NCI-H69 (cell line): ENCODE results near the gene RMND5A.

Source experiments
- DNase-seq: peaks from one replicate; lab custom pipeline; 2025; lab: John Stamatoyannopoulos, UW

Gene RMND5A

GRCh38 chr2:86765310-86765695 lies 45.2 kb downstream of the RMND5A start:
- no peak for DNase-seq

- DNase-seq: no peak
Measured at GRCh38 chr2:86768189-86768949, 48.3 kb downstream of the RMND5A start.

DNA sequence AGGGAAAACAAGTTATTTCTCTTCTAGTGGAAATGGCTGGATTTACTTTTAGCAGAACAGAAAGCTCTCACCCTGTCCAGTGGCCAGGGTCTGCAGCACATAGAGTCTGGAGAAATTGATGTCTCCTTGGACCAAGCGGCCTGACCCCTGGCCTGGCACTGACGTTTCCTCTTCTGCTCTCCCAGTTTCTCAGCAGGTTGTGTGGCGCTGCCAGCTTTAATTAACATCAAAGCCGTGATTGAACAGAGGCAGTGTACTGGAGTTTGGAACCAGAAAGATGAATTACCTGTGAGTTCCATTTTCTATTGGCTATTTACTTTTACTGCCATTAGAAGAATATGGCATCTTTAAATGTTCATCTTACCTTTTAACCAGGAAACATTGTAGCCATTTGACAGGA lies 49.7 kb downstream of the RMND5A start:
- DNase-seq: no peak

GRCh38 chr2:86770816-86771301 lies 50.8 kb downstream of the RMND5A start:
- DNase-seq: no peak

DNA sequence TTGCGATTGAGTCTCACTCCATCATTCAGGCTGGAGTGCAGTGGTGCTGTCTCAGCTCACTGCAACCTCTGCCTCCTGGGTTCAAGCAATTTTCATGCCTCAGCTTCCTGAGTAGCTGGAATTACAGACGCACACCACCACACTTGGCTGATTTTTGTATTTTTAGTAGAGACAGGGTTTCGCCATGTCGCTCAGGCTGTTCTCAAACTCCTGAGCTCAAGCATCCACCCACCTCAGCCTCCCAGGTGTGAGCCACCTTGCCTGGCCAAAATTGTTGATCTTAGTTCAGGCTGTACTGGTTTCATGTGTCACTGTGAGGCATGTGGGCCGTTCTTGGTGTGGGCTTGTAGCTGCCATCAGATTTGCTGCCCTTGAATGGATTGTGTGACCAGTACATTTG lies 52.5 kb downstream of the RMND5A start:
- no peak for DNase-seq

DNA sequence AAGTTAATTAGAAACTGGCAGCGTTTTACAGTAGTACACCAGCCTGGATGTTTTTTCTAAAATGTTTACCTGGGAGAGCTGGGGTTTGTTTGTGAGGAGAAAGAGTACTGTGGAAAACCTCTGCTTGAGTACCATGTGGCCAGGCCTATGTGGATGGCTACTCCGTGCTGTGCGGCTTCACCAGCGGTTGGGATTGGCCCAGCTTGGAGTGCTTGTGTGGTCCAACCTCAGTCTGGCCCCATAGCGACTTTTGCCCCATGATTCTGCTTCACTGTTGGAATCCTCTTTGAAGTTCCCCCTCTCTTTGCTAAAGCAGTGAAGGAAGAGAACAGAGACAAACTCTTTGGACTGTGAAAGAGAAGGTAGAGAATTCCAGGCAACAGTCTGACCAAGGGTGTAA lies 54.8 kb downstream of the RMND5A start:
- DNase-seq: no peak

DNA sequence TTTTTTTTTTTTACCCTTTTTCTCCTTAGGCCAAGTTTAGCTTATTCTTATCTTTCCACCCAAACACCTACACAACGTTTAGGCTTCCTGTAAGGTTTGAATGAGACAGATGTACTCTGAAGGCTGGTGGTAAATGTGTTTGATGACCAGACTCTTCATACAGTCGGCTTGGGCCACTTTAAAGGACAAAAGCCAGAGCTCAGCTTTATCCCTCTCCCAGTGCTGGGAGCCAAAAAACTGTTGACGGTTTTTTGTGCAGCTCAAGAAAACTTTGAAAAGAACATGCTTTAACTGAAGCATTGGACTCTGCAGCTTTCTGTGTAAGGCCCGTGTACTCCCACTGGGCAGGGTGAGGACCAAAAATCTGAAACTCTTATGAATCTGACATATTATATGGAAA lies 55.2 kb downstream of the RMND5A start:
- DNase-seq: no peak

GRCh38 chr2:86776532-86776931 lies 56.4 kb downstream of the RMND5A start:
- DNase-seq: no peak

DNA sequence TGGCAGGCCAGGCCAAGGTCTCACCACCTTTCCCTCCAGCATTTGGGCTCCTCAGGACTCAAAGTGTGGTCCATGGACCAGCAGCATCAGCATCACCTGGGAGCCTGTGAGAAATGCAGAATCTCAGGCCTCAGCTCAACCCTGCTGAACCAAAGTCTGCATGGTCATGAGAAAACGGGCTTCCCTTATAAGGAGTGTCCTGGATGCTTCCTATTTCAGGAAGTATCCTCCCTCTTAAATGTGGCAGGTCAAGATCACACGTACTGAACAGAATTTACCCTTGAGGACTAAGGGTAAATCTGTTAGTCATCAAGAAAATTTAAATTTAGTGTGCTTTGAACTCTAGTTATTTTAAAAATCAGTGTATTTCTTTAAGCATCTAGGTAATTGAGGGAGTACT lies 58.9 kb downstream of the RMND5A start:
- DNase-seq: no peak

DNA sequence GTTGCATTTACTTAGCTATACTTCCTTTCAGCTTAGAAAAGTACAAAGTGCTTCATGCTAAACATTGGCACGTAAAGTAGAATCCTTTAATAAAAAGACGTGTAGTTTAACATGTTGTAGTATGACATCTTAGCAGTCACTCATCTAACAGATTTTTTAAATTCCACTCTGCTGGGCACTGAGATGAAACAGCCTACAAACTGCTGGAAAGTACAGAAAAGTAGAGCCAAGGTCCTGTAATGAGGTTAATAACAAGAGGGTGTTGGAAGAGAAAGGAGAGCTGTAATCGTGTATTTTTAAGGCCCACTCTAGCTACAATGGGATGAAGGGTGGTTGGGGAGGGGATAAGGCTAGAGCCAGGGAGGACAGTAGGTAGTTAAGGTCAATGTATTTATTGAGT lies 59.9 kb downstream of the RMND5A start:
- DNase-seq: no peak

- no peak for DNase-seq
Measured at GRCh38 chr2:86781363-86781762, 61.3 kb downstream of the RMND5A start.

GRCh38 chr2:86782748-86783147 lies 62.7 kb downstream of the RMND5A start:
- no peak for DNase-seq

DNA sequence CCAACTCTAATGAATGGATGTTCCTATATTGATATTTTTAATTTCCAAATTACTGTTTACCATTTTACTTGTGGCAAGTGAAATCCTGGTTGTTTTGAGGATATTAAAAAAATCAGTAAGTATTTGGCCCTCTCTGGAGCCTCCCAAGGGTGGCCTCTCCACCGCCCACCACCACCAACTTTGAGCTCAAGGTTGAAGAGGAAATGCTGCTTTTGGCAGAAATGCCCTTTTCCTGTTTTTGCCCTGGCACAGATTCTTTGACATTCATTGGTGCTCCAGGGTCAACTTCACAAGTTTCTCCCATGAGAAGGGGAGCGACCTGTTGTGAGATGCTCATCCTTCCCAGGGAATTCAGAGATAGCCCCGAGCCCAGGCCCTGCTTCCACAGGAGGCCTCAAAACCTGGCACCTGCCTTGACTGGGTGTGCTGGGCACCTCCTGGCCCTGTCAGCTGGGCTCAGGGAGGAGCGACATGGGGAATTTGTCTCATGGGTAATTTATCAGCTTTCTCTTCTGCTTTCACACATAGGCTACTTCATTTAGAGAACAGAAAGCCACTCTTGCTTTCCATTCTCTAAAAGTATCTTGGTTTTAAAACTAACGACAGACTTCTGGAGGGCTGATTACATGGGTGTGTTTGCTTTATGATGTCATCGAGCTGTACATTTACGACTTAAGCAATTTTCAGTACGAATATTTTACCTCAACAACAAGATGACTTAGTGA lies 63.7 kb downstream of the RMND5A start:
- DNase-seq: no peak

DNA sequence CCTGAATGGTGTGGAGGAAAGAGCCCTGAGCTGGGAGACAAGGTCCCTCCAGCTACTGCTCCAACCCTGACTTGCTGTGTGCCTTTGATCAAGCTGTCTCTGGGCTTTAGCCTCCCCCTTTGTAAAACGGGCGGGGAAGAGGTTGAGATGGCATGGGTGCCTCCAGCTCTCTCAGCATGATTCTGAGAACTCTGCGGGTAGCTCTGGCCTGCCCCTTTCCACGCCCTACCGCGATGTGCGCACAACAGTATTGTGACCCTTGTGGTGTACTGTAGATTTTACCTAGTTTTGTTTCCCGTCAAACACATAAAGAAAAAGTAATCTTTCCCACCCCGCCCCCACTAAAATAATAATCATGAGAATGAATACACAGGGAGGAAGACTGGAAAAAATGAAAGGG lies 65.4 kb downstream of the RMND5A start:
- no peak for DNase-seq

DNA sequence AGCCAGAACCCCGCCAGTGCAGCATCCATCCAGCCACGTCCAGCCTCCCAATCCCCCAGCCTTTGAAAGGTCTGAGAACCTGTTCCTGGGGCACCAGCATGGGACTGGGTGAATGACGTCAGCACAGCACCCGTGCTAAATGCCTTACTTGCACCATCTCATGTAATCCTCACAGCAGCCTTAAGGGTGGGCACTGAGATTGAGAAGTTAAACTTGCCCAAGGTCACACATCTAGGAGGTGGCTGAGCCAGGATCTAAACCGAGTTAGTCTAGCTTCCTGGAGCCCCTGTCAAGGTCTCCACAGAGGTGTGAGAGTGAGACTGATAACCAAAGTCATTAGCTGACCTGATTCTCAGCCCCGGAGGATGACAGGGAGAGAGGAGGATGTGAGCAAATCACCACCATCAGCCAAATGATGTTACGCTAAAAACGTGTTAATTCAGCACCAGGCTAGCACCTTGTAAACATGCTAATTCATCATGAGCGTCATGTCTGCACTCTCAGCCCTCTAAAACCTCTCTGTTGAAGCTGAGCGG lies 66.0 kb downstream of the RMND5A start:
- DNase-seq: no peak

GRCh38 chr2:86787736-86788135 lies 67.6 kb downstream of the RMND5A start:
- no peak for DNase-seq

DNA sequence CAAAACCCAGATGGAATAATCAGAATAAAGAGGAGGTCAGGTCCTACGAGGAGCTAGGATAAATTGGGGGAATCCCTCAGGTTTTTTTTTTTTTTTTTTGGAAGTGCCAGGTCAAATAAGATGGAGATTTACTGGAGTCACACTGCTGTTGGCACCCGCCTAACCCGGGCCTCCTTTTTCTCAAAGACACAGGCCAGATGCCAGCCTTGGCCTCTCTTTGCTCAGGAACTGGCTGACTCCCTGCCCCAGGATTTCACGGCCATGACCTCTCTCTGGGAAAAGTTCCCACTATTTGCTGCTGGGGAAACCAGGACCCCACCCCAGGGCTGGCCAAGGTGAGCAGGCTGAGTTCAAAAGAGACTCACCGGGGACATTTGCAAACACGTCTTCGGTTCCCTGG lies 68.1 kb downstream of the RMND5A start:
- DNase-seq: no peak

- DNase-seq: no peak
Measured at GRCh38 chr2:86788881-86789686, 69.0 kb downstream of the RMND5A start.

DNA sequence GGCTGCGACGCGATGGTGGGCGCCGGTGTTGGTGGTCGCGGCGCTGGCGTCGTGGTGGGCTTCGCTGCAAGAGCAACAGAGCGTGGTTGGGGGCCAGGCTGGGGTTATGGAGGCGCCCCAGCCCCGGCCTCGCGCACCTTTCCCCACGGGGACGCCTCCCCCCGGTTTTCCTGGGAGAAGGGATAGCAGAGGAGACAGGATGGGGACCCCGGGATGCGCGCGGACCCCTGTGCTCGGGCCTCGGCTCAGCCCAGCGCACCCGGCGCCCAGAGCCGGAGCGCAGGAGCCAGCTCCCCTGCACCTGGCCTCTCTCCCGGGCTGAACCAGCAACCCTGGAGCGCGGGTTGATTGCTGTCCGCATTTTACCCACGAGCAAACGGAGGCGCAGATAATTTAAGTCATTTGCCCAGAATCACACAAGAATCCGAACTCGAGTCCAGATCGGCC lies 69.6 kb downstream of the RMND5A start:
- DNase-seq: no peak

DNA sequence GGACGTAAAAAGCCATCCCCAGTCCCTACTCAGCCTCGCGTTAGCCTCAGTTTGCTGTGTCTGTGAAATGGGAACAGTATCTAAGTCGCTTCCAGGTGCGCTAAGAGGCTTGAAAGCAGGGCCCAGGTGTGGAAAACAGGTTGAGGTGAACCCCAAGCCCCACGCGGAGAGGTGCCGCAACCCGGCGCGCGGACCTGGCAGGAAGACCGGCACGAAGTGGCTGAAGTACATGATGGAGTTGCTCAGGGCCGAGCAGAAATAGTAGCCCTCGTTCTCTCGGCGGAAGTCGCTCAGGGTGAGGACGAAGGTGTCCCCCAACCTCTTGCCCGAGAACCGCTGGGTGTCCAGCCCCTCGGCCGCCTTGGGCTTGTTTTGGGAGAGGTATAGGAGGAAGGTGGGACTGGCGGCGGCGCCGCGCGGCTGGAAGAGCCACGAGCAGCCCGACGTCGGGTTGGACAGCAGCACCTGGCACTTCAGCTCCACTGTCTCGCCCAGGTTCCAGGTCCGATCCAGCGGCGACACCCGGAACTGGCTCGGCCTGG lies 70.1 kb downstream of the RMND5A start:
- DNase-seq: peak; percentile 32

- peak; percentile 32 for DNase-seq
Measured at GRCh38 chr2:86790676-86791572, 70.8 kb downstream of the RMND5A start, which contains the start of gene CD8A. CD8A (minus strand) TSS chr2:86790913; CDS start chr2:86790825, 88 bp downstream.
